HAP-1 (cell line): ENCODE measurements around the gene SPATS2.
"Not testable (repeated sequence)": the region's sequence is repeated elsewhere in the genome, so short reads cannot be mapped to it uniquely, and the experiment has no call there.

Source experiments
- DNase-seq, 2 experiments: peaks; one replicate each; pipeline ENCODE4 v3.0.0-alpha.2; 2016 to 2020; ENCODE audit warnings: low spot score in 2 of 2
- H3K27me3 ChIP-seq: fragments of 250-450 bp; sonication (Bioruptor Pico); 2 replicates; pipeline ENCODE4 v1.5.1; 2020; ENCODE audit warnings: low read depth, mild to moderate bottlenecking, moderate library complexity
- H3K36me3 ChIP-seq: fragments of 250-450 bp; sonication (Bioruptor Pico); replicated peaks from 2 replicates; pipeline ENCODE4 v1.5.1; 2020; ENCODE audit warnings: mild to moderate bottlenecking
- H3K4me1 ChIP-seq: fragments of 250-450 bp; sonication (Bioruptor Pico); 2 replicates; pipeline ENCODE4 v1.5.1; 2020; ENCODE audit warnings: mild to moderate bottlenecking
- H3K4me3 ChIP-seq: fragments of 250-450 bp; sonication (Bioruptor Pico); 2 replicates; pipeline ENCODE4 v1.5.1; 2020; ENCODE audit warnings: mild to moderate bottlenecking, moderate library complexity
- H3K9me3 ChIP-seq: fragments of 250-450 bp; sonication (Bioruptor Pico); 2 replicates; pipeline ENCODE4 v1.5.1; 2020; ENCODE audit warnings: mild to moderate bottlenecking, moderate library complexity
- in situ Hi-C: fragments of 300-500 bp; cut with MboI; formaldehyde crosslinking; loops from 3 replicates; pipeline ENCODE4 v1.14.3; 2020; ENCODE audit warnings: low sequenced_read_pairs, inconsistent platforms, mixed read lengths

Gene SPATS2

DNA sequence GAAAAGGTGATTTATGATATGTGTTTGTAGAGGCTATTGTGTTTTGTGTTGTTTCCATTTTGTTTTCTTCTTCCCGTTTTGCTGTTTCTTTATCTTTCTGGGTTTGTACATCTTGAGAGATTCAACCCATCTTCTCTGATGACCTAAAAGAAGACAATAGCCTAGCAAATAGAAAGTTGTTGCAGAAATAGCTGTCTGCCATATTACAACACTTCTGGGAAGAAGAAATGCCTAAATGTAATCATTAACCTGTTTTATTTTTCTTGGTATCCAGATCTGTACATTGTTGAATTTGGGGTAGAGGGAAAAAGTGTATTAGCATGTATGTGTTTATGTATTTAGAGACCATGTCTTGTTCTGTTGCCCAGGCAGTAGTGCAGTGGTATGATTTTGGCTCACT, 50.3 kb downstream of the SPATS2 start:
- H3K36me3 ChIP-seq, result no peaks in the 10 kb centered on the region
- DNase-seq, result no peak
- no peaks in the 10 kb centered on the region for H3K27me3 ChIP-seq
- peaks cover 20% of the 10 kb centered on the region for H3K4me1 ChIP-seq
- no peak overlapping the region for H3K4me3 ChIP-seq
- in situ Hi-C loops, result no loop called here
- no peaks in the 10 kb centered on the region for H3K9me3 ChIP-seq

DNA sequence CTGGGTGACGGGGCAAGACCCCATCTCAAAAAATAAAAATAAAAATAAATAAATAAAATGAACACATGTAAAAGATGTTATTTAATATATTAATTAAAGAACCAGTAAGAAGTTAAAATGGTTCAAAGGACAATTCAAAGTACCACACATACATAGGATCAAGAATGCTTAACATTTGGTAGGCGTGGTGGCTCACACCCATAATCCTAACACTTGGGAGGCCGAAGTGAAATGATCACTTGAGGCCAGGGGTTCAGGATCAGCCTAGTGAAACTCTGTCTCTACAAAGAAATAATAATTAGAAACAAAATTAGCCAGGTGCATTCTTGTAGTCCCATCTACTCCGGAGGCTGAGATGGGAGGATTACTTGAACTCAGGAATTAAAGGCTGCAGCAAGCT, 53.3 kb downstream of the SPATS2 start:
- in situ Hi-C loops, result no loop called here
- Histone ChIP-seq H3K9me3 (no peaks in the 10 kb centered on the region), H3K4me1 (peaks cover 20% of the 10 kb centered on the region), H3K36me3 (no peaks in the 10 kb centered on the region), H3K27me3 (no peaks in the 10 kb centered on the region), H3K4me3 (no peak overlapping the region)
- no peak for DNase-seq

DNA sequence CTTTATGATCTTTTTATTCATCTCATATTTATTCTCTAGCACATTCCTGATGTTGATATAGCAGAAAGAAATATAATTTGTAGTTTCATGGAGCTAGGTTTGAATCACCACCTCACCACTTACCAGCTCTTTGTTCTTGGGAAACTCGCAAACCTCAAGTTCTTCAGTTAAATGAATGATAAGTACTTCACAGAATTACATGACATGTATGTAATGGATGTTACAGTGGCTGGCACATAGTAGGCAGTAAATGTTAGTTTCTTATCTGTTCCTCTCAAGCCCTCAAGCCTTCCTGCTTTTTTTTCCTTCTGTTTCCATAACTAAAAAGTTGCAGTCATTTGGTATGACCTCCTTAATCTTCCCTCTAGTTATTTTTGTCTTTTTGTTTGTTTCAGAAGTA, 54.9 kb downstream of the SPATS2 start:
- no peaks in the 10 kb centered on the region for H3K36me3 ChIP-seq
- no peaks in the 10 kb centered on the region for H3K27me3 ChIP-seq
- no peaks in the 10 kb centered on the region for H3K9me3 ChIP-seq
- H3K4me3 ChIP-seq, result no peak overlapping the region
- DNase-seq, result no peak
- in situ Hi-C loops, result no loop called here
- H3K4me1 ChIP-seq, result peaks cover 20% of the 10 kb centered on the region

DNA sequence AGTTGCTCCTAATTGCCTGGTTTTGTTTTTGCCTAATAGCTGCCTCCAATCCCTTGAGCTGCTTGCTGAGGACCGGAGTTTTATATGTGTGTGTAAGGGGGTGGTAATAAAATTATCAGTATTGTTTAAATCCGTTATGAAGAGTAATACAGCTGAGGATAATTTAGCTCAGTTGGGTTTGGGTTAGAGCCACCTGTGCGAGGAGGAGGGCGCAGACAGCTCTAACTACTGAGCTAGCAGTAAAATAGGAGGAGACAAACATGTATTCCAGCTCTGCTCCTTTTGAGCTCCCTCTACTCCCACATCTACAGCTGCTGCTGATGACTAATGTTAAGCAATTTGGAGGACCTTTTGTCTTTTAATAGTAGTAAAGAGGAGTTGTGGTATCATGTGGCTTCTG, 61.5 kb downstream of the SPATS2 start:
- DNase-seq, result no peak
- Histone ChIP-seq H3K36me3 (no peaks in the 10 kb centered on the region), H3K4me3 (no peak overlapping the region), H3K27me3 (no peaks in the 10 kb centered on the region), H3K9me3 (no peaks in the 10 kb centered on the region), H3K4me1 (peaks cover 5% of the 10 kb centered on the region)
- in situ Hi-C loops, result no loop called here

DNA sequence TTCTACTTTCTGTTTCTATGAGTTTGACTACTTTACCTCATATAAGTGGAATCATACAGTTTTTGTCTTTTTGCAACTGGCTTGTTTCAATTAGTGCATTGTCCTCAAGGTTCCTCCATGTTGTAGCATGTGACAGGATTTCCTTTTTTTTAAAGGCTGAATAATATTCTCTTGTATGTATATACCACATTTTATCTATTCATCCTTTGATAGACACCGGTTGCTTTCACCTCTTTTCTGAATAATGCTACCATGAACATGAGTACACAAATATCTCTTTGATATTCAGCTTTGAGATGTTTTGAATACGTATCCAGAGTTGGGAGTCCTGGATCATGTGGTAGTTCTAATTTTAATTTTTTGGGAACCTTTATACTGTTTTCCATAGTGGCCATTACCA, 65.4 kb downstream of the SPATS2 start:
- no peaks in the 10 kb centered on the region for H3K9me3 ChIP-seq
- no peaks in the 10 kb centered on the region for H3K36me3 ChIP-seq
- H3K27me3 ChIP-seq, result no peaks in the 10 kb centered on the region
- peaks cover 5% of the 10 kb centered on the region for H3K4me1 ChIP-seq
- H3K4me3 ChIP-seq, result no peak overlapping the region
- in situ Hi-C loops, result no loop called here
- DNase-seq, result no peak

DNA sequence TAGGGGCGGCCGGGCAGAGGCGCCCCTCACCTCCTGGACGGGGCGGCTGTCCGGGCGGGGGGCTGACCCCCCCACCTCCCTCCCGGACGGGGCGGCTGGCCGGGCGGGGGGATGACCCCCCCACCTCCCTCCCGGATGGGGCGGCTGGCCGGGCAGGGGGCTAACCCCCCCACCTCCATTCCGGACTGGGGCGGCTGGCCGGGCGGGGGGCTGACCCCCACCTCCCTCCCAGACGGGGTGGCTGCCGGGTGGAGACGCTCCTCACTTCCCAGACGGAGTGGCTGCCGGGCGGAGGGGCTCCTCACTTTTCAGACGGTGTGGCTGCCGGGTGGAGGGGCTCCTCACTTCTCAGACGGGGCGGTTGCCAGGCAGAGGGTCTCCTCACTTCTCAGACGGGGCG, 69.5 kb downstream of the SPATS2 start:
- in situ Hi-C loops, result not testable (repeated sequence)

DNA sequence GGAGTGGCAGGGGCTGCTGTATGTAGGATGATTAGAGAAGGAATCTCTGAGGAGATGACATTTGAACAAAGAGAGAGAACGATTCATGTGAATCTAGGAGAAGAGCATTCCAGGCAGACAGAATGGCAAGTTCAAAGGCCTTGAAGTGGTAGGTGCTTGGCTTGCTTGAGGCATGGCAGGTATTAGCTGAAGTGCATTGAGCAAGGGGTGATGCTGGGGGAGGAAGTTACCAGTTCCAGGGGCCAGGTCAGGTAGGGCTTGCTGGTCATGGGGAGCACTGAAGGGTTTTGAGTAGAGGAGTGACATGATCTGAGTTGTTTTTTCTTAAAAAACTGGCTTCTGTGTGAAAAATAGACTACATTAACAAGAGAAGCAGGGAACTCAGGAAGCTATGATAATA, 71.8 kb downstream of the SPATS2 start:
- no peaks in the 10 kb centered on the region for H3K27me3 ChIP-seq
- H3K36me3 ChIP-seq, result no peaks in the 10 kb centered on the region
- in situ Hi-C loops, result no loop called here
- no peaks in the 10 kb centered on the region for H3K9me3 ChIP-seq
- no peak for DNase-seq
- no peaks in the 10 kb centered on the region for H3K4me1 ChIP-seq
- no peak overlapping the region for H3K4me3 ChIP-seq

More for the DNA sequence above, 69.5 kb downstream of the SPATS2 start:
- H3K36me3 ChIP-seq, H3K4me3 ChIP-seq, DNase-seq, H3K4me1 ChIP-seq, H3K9me3 ChIP-seq, H3K27me3 ChIP-seq: not testable (repeated sequence)

DNA sequence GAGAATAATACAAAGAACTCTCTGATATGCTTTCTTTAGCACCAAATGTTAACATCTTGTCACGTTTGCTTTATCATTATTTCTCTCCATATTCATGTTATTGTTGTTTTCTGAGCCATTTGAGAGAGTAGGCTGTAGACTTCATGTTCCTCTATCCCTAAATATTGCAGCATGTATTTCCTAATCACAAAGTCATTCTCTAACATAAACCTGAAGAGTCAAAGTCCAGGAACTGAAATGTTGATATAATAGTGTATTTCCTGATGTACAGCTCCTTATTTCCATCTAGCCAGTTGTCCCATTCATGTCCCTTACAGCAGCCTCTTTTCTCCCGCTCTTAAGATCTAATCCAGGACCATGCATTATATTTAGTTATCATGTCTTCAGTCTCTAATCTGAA, 72.8 kb downstream of the SPATS2 start:
- no peaks in the 10 kb centered on the region for H3K36me3 ChIP-seq
- no peaks in the 10 kb centered on the region for H3K27me3 ChIP-seq
- no peak for DNase-seq
- no peaks in the 10 kb centered on the region for H3K9me3 ChIP-seq
- no peak overlapping the region for H3K4me3 ChIP-seq
- in situ Hi-C loops, result no loop called here
- H3K4me1 ChIP-seq, result no peaks in the 10 kb centered on the region

DNA sequence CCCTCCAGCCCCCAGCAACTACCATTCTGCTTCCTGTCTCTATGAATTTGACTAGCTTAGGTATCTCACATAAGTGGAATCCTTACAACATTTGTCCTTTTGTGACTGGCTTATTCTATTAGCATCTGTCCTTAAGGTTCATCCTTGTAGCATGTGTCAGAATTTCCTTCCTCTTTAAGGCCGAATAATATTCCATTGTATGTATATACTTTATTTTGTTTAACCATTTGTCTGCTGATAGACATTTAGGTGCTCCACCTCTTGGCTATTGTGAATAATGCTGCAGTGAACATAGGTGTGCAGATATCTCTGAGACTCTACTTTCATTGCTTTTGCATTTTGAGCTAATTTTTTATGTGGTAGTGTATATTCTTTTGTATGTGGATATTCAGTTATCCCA, 75.7 kb downstream of the SPATS2 start:
- no peak for DNase-seq
- Histone ChIP-seq H3K4me1 (no peaks in the 10 kb centered on the region), H3K9me3 (no peaks in the 10 kb centered on the region), H3K27me3 (no peaks in the 10 kb centered on the region), H3K36me3 (no peaks in the 10 kb centered on the region), H3K4me3 (no peak overlapping the region)
- in situ Hi-C loops, result no loop called here

DNA sequence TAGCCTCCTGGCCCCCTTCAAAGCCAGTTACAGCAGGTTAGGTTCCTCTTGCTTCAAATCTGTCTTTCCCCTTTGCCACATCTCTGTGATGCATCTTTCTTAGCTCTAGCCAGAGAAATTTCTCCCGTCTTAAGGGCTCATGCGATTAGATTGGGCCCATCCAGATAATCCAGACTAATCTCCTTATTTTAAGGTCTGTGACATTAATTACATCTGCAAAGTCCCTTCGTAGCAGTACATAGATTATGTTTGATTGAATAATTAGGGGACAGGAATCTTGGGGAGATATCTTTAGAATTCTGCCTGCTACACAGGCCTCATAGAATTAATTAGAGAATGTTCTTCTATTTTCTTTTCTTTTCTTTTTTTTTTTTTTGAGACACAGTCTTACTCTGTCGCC, 79.3 kb downstream of the SPATS2 start:
- Histone ChIP-seq H3K9me3 (no peaks in the 10 kb centered on the region), H3K27me3 (no peaks in the 10 kb centered on the region), H3K4me3 (no peak overlapping the region), H3K4me1 (no peaks in the 10 kb centered on the region), H3K36me3 (no peaks in the 10 kb centered on the region)
- in situ Hi-C loops, result no loop called here
- no peak for DNase-seq

DNA sequence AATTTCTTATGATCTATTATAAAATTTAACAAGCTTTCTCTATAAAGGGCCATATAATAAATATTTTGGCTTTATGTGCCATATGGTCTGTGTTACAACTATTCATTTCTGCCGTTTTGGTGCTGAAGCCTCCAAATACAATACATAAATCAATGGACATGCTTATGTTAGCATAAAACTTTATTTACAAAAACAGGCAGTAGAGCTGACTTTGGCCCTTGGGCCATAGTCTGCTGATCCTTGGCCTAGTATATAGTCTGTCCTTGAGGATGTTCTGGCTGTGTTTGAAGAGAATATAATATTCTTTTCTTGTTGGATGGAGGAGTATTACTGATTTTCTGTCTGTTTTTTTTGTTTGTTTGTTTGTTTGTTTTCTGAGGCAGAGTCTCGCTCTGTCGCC, 81.6 kb downstream of the SPATS2 start:
- H3K4me1 ChIP-seq, result no peaks in the 10 kb centered on the region
- in situ Hi-C loops, result no loop called here
- H3K36me3 ChIP-seq, result no peaks in the 10 kb centered on the region
- DNase-seq, result no peak
- H3K4me3 ChIP-seq, result no peak overlapping the region
- no peaks in the 10 kb centered on the region for H3K27me3 ChIP-seq
- no peaks in the 10 kb centered on the region for H3K9me3 ChIP-seq

DNA sequence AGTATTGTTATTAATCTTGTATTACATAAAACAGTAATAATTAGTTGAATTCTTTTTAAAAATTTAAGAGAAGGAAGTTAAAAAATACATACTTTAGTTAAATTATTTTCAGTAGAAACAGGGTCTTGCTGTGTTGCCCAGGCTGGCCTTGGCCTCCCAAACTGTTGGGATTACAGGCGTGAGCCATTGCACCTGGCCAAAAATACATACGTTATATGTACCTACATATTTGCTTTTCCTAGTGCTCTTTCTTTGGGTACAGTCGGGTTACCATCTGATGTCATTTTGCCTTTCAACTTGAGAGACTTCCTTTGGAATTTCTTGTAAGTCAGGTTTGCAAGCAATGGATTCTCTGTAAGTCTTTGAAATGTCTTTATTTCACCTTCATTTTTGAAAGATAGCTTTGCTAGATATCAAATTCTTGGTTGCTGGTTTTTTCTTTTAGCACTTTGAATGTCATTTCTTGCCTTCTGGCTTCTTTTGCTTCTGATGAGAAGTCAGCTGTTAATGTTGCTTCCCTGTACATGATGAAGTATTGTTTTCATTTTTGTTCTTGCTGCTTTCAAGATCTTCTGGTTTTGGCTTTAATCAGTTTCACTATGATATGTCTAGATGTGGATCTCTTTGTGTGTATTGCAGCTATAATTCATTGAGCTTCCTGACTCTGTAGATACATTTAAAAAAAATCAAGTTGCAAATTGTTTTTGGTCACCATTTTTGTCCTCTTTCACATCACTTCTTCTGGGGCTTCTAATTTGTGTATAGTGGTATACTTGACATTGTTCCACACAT, 84.4 kb downstream of the SPATS2 start:
- in situ Hi-C loops, result no loop called here

DNA sequence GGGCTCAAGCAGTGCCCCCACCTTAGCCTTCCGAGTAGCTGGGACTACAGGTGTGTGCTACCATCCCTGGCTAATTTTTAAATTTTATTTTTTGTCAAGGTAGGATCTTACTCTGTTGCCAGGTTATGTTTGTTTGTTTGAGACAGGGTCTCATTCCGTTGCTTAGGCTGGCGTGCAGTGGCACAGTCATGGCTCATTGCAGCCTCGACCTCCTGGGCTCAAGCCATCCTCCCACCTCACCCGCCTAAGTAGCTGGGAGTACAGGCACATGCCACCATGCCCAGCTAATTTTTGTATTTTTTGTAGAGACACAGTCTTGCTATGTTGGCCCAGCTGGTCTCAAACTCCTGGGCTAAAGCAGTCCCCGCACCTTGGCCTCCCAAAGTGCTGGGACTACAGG, 88.2 kb downstream of the SPATS2 start:
- no peaks in the 10 kb centered on the region for H3K9me3 ChIP-seq
- no peak for DNase-seq
- in situ Hi-C loops, result no loop called here

More for the DNA sequence above, 84.4 kb downstream of the SPATS2 start:
- no peak for DNase-seq
- Histone ChIP-seq H3K9me3 (no peaks in the 10 kb centered on the region), H3K36me3 (no peaks in the 10 kb centered on the region), H3K4me3 (no peak overlapping the region), H3K27me3 (no peaks in the 10 kb centered on the region), H3K4me1 (no peaks in the 10 kb centered on the region)

DNA sequence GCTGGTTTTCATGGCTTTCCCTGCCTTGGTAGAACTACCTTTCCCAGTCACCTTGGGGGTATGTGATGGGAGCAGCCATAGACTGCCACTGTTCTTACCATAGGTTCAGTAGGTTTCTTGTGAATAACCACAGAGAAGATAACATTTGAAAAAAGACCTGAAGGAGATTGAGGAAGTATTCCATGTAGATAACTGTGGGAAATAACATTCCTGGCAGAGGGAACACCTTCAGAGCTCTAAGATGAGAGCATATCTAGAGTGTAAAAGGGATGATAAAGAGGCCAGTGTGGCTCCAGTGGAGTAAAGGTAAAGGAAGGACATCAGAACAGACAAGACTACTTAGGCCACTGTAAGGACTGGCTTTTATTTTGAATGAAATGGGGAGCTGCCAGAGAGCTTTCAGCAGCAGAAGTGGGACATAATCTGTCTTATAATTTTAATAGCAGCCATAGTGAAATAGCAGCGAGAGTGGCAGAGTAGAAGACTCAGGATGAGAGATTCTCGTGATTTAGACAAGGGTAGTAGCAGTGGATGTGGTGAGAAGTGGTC, 88.9 kb downstream of the SPATS2 start:
- Histone ChIP-seq H3K4me1 (no peaks in the 10 kb centered on the region; the same call in 1 of the 2 replicates), H3K9me3 (no peaks in the 10 kb centered on the region), H3K4me3 (no peak overlapping the region), H3K27me3 (no peaks in the 10 kb centered on the region), H3K36me3 (no peaks in the 10 kb centered on the region)
- in situ Hi-C loops, result no loop called here
- no peak for DNase-seq

More for the DNA sequence above, 88.2 kb downstream of the SPATS2 start:
- no peaks in the 10 kb centered on the region for H3K27me3 ChIP-seq
- H3K4me1 ChIP-seq, result no peaks in the 10 kb centered on the region; the same call in 1 of the 2 replicates
- H3K4me3 ChIP-seq, result no peak overlapping the region
- H3K36me3 ChIP-seq, result no peaks in the 10 kb centered on the region
